T-helper 17 cell (primary cell): ENCODE measurements around the gene SURF4. TPM values are rescaled to one million over a fixed set of nuclear protein-coding genes. Genes with fewer than 3 reads are reported as not detected.

Source experiments
- ATAC-seq: fragments of 150-1000 bp; cut with Tn5 transposase; 2 replicates; pipeline ENCODE4 v1.10.0; 2021; ENCODE audit warnings: mild to moderate bottlenecking, moderate library complexity
- DNase-seq, 3 donors: peaks; one replicate each; pipeline versions ENCODE4 v3.0.0 to v3.0.0-alpha.2; 2020 to 2021
- H3K9me3 ChIP-seq: one replicate; pipeline ENCODE4 v1.7.0; 2013; ENCODE audit warnings: low read length, mild to moderate bottlenecking; ENCODE audit not compliant: control insufficient read depth, poor library complexity, severe bottlenecking
- H3K27ac Mint-ChIP-seq: one replicate; pipeline ENCODE4 v1.8.0; 2022; ENCODE audit warnings: mild to moderate bottlenecking, moderate library complexity, mixed read lengths
- H3K27me3 Mint-ChIP-seq: one replicate; pipeline ENCODE4 v1.8.0; 2022; ENCODE audit warnings: mixed read lengths
- H3K36me3 Mint-ChIP-seq: one replicate; pipeline ENCODE4 v1.8.0; 2022; ENCODE audit warnings: low read depth, mixed read lengths
- H3K4me1 Mint-ChIP-seq: one replicate; pipeline ENCODE4 v1.8.0; 2022; ENCODE audit warnings: mild to moderate bottlenecking, mixed read lengths
- H3K4me3 Mint-ChIP-seq: one replicate; pipeline ENCODE4 v1.8.0; 2022; ENCODE audit warnings: mild to moderate bottlenecking, moderate library complexity, mixed read lengths
- total RNA-seq, 4 donors: library from RNA in 2 of 4; stranded (reverse) in 2 of 4; gene quantifications; one replicate each; pipeline ENCODE4 v1.2.3 and lab custom pipeline; 2022 to 2026

Gene SURF4
- total RNA-seq, 2 donors from 2014 or later = 116 to 124 TPM

DNA sequence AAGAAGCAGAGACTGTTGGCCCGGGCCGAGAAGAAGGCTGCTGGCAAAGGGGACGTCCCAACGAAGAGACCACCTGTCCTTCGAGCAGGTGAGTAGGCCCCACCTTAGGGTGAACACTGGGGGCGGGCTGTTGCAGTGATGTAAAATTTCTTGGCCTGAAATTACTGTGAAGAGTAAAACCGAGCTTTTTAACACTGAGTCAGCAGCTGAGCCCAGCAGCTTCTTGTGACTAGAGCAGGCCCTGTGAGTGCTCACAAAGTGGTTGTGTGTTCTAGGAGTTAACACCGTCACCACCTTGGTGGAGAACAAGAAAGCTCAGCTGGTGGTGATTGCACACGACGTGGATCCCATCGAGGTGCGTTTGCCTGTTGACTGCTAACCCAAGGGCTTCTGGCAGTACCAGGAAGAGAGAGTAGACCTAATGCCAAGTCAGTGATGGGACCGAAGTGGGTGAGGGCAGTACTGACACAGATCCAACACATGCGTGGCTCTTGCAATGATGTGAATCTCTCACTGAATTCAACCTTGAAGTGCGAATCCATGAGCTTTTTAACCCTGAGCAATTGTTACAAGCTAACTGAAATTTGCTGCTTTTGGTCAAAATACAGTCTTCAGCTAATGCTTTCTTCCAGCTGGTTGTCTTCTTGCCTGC, 25.8 kb downstream of the SURF4 start:
- peaks cover 31% of the 10 kb centered on the region for H3K4me1 Mint-ChIP-seq
- ATAC-seq (no peak), DNase-seq (no peak)
- peak overlapping the region; percentile 100 for H3K4me3 Mint-ChIP-seq
- peaks cover 7% of the 10 kb centered on the region for H3K36me3 Mint-ChIP-seq
- no peaks in the 10 kb centered on the region for H3K27me3 Mint-ChIP-seq
- H3K27ac Mint-ChIP-seq = peak overlapping the region; percentile 99
- no peaks in the 10 kb centered on the region for H3K9me3 ChIP-seq

GRCh38 chr9:133348718-133349573, 26.9 kb downstream of the SURF4 start:
- H3K36me3 Mint-ChIP-seq = peaks cover 7% of the 10 kb centered on the region
- H3K9me3 ChIP-seq = no peaks in the 10 kb centered on the region
- H3K27me3 Mint-ChIP-seq = no peaks in the 10 kb centered on the region
- peak; percentile 3 for ATAC-seq
- peak overlapping the region; percentile 100 for H3K4me3 Mint-ChIP-seq
- H3K27ac Mint-ChIP-seq = peak overlapping the region; percentile 99
- DNase-seq = no peak
- peaks cover 31% of the 10 kb centered on the region for H3K4me1 Mint-ChIP-seq

DNA sequence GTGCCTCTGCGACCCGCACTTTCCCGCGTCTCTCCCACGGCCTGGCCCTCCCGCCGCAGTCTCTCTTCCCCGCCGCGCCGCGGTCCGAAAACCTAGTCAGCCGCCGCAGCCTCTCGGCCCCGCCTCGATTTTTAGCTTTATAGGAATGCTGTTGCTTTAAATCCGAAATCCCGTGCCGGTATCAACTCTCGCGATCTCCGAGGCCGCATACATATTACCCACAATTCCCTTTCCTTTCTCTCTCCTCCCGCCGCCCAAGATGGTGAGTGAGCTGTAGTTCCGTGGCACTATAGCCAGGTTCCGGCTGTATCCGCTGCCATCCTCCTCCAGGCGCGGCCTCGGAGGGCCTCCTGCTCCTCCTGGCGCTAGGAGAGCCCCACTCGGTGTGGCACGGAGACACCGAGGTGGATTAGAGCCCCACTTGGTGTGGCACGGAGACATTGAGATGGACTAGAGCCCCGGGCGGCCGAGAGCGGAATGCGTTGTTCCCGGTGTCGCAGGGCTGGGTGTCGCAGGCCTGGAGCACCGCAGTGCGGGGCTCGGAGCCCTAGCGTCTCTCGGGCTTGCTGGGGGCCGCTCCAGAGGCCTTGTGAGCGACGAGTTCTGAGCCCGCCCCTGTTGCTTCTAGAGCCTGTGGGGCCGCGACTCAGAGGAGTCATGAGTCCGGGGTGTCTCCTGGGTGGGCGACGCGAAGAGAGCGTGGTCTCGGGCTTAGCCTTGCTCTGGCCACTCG, 27.7 kb downstream of the SURF4 start, which contains the start of the genes MED22 and RPL7A:
Gene MED22, minus strand, starts transcription at position 147 of the 733 bp plus-strand sequence. CDS start 1,469 bp downstream, outside the sequence.
Gene RPL7A, plus strand, starts transcription at position 234 of the 733 bp plus-strand sequence. Its CDS starts 26 bp downstream, at position 260.
- peaks cover 27% of the 10 kb centered on the region for H3K4me1 Mint-ChIP-seq
- H3K27ac Mint-ChIP-seq = peak within 1 kb of the TSS; percentile 99
- peaks cover 7% of the 10 kb centered on the region for H3K36me3 Mint-ChIP-seq
- ATAC-seq (peak; percentile 92), DNase-seq (peak; percentile 70 to 82 (median 82))
- H3K4me3 Mint-ChIP-seq = peak within 1 kb of the TSS; percentile 100
- H3K9me3 ChIP-seq = no peaks in the 10 kb centered on the region
- H3K27me3 Mint-ChIP-seq = no peaks in the 10 kb centered on the region

- Mint-ChIP-seq H3K36me3 (peaks cover 7% of the 10 kb centered on the region), H3K27me3 (no peaks in the 10 kb centered on the region), H3K4me1 (peaks cover 27% of the 10 kb centered on the region), H3K4me3 (peak overlapping the region; percentile 100), H3K27ac (peak overlapping the region; percentile 99)
- ATAC-seq (peak; percentile 50), DNase-seq (peak in 2 of 3 donors; percentile 24 to 46)
- H3K9me3 ChIP-seq = no peaks in the 10 kb centered on the region
These were observed 28.3 kb downstream of the SURF4 start for GRCh38 chr9:133347515-133347984.

DNA sequence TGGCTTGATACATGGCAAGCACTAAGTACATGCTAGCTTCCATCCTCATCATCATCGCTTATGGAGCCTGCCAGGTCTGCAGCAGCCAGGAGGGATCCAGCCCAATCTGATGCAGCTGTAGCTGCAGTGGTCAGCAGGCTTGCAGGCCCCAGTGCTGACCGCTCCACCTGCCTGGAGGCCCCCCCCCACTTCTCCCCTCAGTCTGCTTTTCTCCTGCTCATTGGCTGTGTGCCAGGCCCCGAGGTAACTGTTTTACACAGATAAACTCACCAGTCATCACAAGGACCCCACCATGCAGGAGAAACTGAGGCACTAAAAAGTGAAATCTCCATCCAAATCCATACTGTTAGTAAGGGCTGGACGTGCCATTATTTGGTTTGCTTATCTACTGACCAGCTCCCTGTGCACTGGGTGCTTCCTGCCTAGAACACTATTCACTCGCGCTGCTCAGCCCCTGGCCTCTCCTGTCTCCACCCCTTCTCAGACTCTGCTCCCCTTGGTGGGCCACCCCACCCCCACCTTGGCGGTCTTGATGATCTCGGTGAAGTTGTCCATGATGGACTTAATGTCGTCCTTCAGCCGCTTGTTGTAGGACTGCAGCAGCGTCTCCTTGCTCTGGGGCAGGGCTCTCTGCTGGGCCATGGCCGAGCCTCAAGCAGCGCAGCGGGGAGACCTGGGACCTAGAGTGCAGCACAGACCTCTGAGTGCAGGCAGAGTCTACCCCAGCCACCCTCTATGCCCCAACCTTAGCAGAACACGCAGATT, 29.7 kb downstream of the SURF4 start:
- Mint-ChIP-seq H3K27me3 (no peaks in the 10 kb centered on the region), H3K4me1 (peaks cover 33% of the 10 kb centered on the region), H3K36me3 (peaks cover 7% of the 10 kb centered on the region)

DNA sequence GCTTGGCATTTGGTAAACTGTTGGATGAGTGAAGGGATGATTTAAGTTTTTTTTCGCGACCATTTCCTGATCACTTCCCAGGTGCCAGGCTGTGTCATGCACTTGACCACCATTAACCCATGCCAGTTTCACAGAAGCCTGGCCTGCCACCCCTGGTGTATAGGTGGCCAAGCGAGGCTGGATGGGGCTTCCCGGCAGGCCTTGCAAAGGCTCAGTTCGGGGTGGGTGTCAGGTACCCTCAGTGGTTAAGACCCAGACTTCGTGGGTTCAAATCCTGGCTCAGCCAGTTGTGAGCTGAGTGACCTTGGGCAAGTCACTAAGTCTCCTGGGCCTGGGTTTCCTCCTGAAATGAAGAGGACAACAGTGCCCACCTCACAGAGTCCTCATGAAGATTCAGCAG, 30.3 kb downstream of the SURF4 start:
- no peaks in the 10 kb centered on the region for H3K9me3 ChIP-seq
- DNase-seq = no peak
- Mint-ChIP-seq H3K27me3 (no peaks in the 10 kb centered on the region), H3K4me3 (no peak overlapping the region), H3K36me3 (peaks cover 8% of the 10 kb centered on the region), H3K4me1 (peaks cover 34% of the 10 kb centered on the region), H3K27ac (no peak overlapping the region)
- ATAC-seq = no peak

More for the DNA sequence above, 29.7 kb downstream of the SURF4 start:
- DNase-seq = no peak
- Mint-ChIP-seq H3K27ac (peak overlapping the region; percentile 99), H3K4me3 (peak overlapping the region; percentile 94)
- no peaks in the 10 kb centered on the region for H3K9me3 ChIP-seq
- no peak for ATAC-seq

- H3K9me3 ChIP-seq = no peaks in the 10 kb centered on the region
- no peak overlapping the region for H3K27ac Mint-ChIP-seq
- H3K27me3 Mint-ChIP-seq = no peaks in the 10 kb centered on the region
- DNase-seq (no peak), ATAC-seq (no peak)
- H3K4me3 Mint-ChIP-seq = no peak overlapping the region
- peaks cover 39% of the 10 kb centered on the region for H3K4me1 Mint-ChIP-seq
- peaks cover 9% of the 10 kb centered on the region for H3K36me3 Mint-ChIP-seq
These were observed 30.9 kb downstream of the SURF4 start for GRCh38 chr9:133344979-133345378.

DNA sequence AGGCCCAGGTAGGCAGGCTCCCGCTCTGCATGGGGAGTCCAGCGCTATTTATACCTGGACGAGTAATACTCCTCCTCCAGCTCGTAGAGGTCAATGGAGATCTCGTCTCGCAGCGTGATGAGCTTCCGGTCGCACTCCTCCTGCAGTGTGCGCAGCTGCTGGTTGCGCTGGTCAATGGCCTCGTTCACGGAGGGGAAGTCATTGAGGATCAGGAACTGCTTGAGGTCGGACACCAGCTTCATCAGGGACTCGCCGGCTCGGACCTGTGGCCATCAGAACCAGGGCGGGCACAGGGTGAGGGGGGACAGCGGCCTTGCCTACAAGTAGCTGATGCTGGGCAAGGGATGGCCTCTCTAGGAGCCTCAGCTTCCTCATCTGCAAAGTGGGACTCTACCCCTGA, 31.8 kb downstream of the SURF4 start:
- DNase-seq = no peak
- H3K4me3 Mint-ChIP-seq = no peak overlapping the region
- H3K9me3 ChIP-seq = no peaks in the 10 kb centered on the region
- no peak for ATAC-seq
- H3K27ac Mint-ChIP-seq = no peak overlapping the region
- H3K4me1 Mint-ChIP-seq = peaks cover 43% of the 10 kb centered on the region
- H3K27me3 Mint-ChIP-seq = no peaks in the 10 kb centered on the region
- H3K36me3 Mint-ChIP-seq = peaks cover 9% of the 10 kb centered on the region

GRCh38 chr9:133342570-133342969, 33.3 kb downstream of the SURF4 start:
- Mint-ChIP-seq H3K27me3 (no peaks in the 10 kb centered on the region), H3K36me3 (peaks cover 2% of the 10 kb centered on the region), H3K4me1 (peaks cover 32% of the 10 kb centered on the region)

GRCh38 chr9:133342069-133342406, 33.8 kb downstream of the SURF4 start:
- peaks cover 30% of the 10 kb centered on the region for H3K4me1 Mint-ChIP-seq

More at GRCh38 chr9:133342570-133342969, 33.3 kb downstream of the SURF4 start:
- ATAC-seq (no peak), DNase-seq (no peak)
- H3K4me3 Mint-ChIP-seq = no peak overlapping the region
- no peaks in the 10 kb centered on the region for H3K9me3 ChIP-seq
- H3K27ac Mint-ChIP-seq = no peak overlapping the region

GRCh38 chr9:133341369-133342068, 34.3 kb downstream of the SURF4 start:
- H3K36me3 Mint-ChIP-seq = peaks cover 2% of the 10 kb centered on the region
- DNase-seq (no peak), ATAC-seq (peak; percentile 16)
- H3K4me1 Mint-ChIP-seq = peaks cover 25% of the 10 kb centered on the region
- H3K27ac Mint-ChIP-seq = peak overlapping the region; percentile 79
- no peaks in the 10 kb centered on the region for H3K9me3 ChIP-seq
- no peaks in the 10 kb centered on the region for H3K27me3 Mint-ChIP-seq
- H3K4me3 Mint-ChIP-seq = no peak overlapping the region

More at GRCh38 chr9:133342069-133342406, 33.8 kb downstream of the SURF4 start:
- H3K36me3 Mint-ChIP-seq = peaks cover 2% of the 10 kb centered on the region
- no peaks in the 10 kb centered on the region for H3K27me3 Mint-ChIP-seq
- ATAC-seq = peak; percentile 16
- no peak overlapping the region for H3K27ac Mint-ChIP-seq
- H3K9me3 ChIP-seq = no peaks in the 10 kb centered on the region
- no peak overlapping the region for H3K4me3 Mint-ChIP-seq
- DNase-seq = no peak

- Mint-ChIP-seq H3K4me3 (no peak overlapping the region), H3K4me1 (peaks cover 24% of the 10 kb centered on the region), H3K27me3 (no peaks in the 10 kb centered on the region), H3K27ac (peak overlapping the region; percentile 79), H3K36me3 (peaks cover 2% of the 10 kb centered on the region)
- no peak for ATAC-seq
- H3K9me3 ChIP-seq = no peaks in the 10 kb centered on the region
- no peak for DNase-seq
These were observed 34.9 kb downstream of the SURF4 start for GRCh38 chr9:133340916-133341315.
